HG02798 (cell line): ENCODE data around the gene TSPAN10.

Experiments used
- ATAC-seq: cut with Tn5 transposase; IDR thresholded peaks from one replicate; pipeline ENCODE4 v1.9.1; 2021; ENCODE audit warnings: mild to moderate bottlenecking; ENCODE audit not compliant: unreplicated experiment, poor library complexity

TSPAN10 gene

GRCh38 chr17:81684442-81684911, 47.5 kb downstream of the TSPAN10 start:
- no peak for ATAC-seq

GRCh38 chr17:81685108-81685507, 48.1 kb downstream of the TSPAN10 start:
- ATAC-seq = no peak

GRCh38 chr17:81686614-81687013, 49.6 kb downstream of the TSPAN10 start:
- ATAC-seq = no peak

GRCh38 chr17:81687770-81688541, 51.0 kb downstream of the TSPAN10 start:
- no peak for ATAC-seq

- ATAC-seq = no peak
Measured at GRCh38 chr17:81688616-81689015, 51.6 kb downstream of the TSPAN10 start.

GRCh38 chr17:81690066-81690465, 53.1 kb downstream of the TSPAN10 start:
- no peak for ATAC-seq

- no peak for ATAC-seq
Measured at GRCh38 chr17:81690549-81690948, 53.6 kb downstream of the TSPAN10 start.

GRCh38 chr17:81691196-81691595, 54.2 kb downstream of the TSPAN10 start:
- ATAC-seq = no peak

- ATAC-seq = no peak
Measured at GRCh38 chr17:81691608-81692007, 54.6 kb downstream of the TSPAN10 start.

GRCh38 chr17:81693509-81694210, 56.7 kb downstream of the TSPAN10 start:
- ATAC-seq = no peak

- ATAC-seq = no peak
Measured at GRCh38 chr17:81694810-81695209, 57.8 kb downstream of the TSPAN10 start.

- no peak for ATAC-seq
Measured at GRCh38 chr17:81695211-81695610, 58.2 kb downstream of the TSPAN10 start.

GRCh38 chr17:81695801-81696200, 58.8 kb downstream of the TSPAN10 start:
- ATAC-seq = no peak

GRCh38 chr17:81696218-81696941, 59.4 kb downstream of the TSPAN10 start:
- no peak for ATAC-seq

GRCh38 chr17:81697261-81698044, 60.5 kb downstream of the TSPAN10 start:
- ATAC-seq = no peak
